Ascending aorta (tissue), 2 donors: ENCODE results near the gene FRMD4A. TPM values are rescaled to one million over a fixed set of nuclear protein-coding genes. Genes with fewer than 3 reads are reported as not detected.
"Not testable (repeated sequence)": the region's sequence is repeated elsewhere in the genome, so short reads cannot be mapped to it uniquely, and the experiment has no call there.

Experiments used
- DNase-seq, 2 donors: peaks; one replicate each; pipeline ENCODE4 v3.0.0-alpha.2; 2019; ENCODE audit warnings: low spot score in 2 of 2
- H3K27ac ChIP-seq, 2 donors: fragments of 200-600 bp; sonication (generic); one replicate each; pipeline ENCODE4 v1.5.1; 2016 to 2017; ENCODE audit warnings: mild to moderate bottlenecking in 1 of 2
- H3K27me3 ChIP-seq: fragments of 200-600 bp; sonication (generic); one replicate; pipeline ENCODE4 v1.5.1; 2017
- H3K36me3 ChIP-seq, 2 donors: fragments of 200-600 bp; sonication (generic); one replicate each; pipeline ENCODE4 v1.5.1; 2016
- H3K4me1 ChIP-seq, 2 donors: fragments of 200-600 bp; sonication (generic); one replicate each; pipeline ENCODE4 v1.5.1; 2016 to 2017; ENCODE audit warnings: mild to moderate bottlenecking in 1 of 2
- H3K4me3 ChIP-seq, 2 donors: fragments of 200-600 bp; sonication (generic); one replicate each; pipeline ENCODE4 v1.5.1; 2016 to 2017; ENCODE audit warnings: mild to moderate bottlenecking in 1 of 2
- H3K9me3 ChIP-seq, 2 donors: fragments of 200-600 bp; sonication (generic); one replicate each; pipeline ENCODE4 v1.5.1; 2016
- CTCF ChIP-seq, 3 experiments: fragments of 200-600 bp in 2 of 3; fragments of 450-650 bp in 1 of 3; sonication (generic) in 2 of 3; IDR thresholded peaks; one replicate each; pipeline ENCODE4 v1.5.1; 2016 to 2019; ENCODE audit warnings: antibody characterized with exemption in 3 of 3, mild to moderate bottlenecking in 1 of 3, moderate library complexity in 1 of 3
- intact Hi-C: fragments of 100-400 bp; cut with DNase I; formaldehyde crosslinking; loops from one replicate; pipeline ENCODE4 v1.15.1; 2023
- total RNA-seq: library from RNA; depleted of rRNA; stranded (reverse); fragments of >200 nt; gene quantifications from one replicate; pipeline ENCODE4 v1.1.0, GENCODE V29; 2016

The FRMD4A gene
- total RNA-seq, 1 donor from 2014 or later, result 108 TPM

- intact Hi-C loops, result no loop called here
- H3K36me3 ChIP-seq, result no peaks in the 10 kb centered on the region
- H3K27me3 ChIP-seq, result no peaks in the 10 kb centered on the region
- no peak for TF ChIP-seq CTCF (IDR thresholded peaks at IDR 0.05)
- no peak overlapping the region for H3K4me3 ChIP-seq
- no peaks in the 10 kb centered on the region for H3K9me3 ChIP-seq
- H3K4me1 ChIP-seq, result no peaks in the 10 kb centered on the region
- no peak for DNase-seq
- no peak overlapping the region for H3K27ac ChIP-seq
Observed at GRCh38 chr10:13770760-13771493, 559.8 kb downstream of the FRMD4A start.

GRCh38 chr10:13769946-13770345 lies 560.8 kb downstream of the FRMD4A start:
- no peaks in the 10 kb centered on the region for H3K36me3 ChIP-seq
- H3K9me3 ChIP-seq, result no peaks in the 10 kb centered on the region
- no peak for TF ChIP-seq CTCF (IDR thresholded peaks at IDR 0.05)
- no peak for DNase-seq
- H3K27ac ChIP-seq, result no peak overlapping the region
- H3K4me1 ChIP-seq, result no peaks in the 10 kb centered on the region
- intact Hi-C loops, result no loop called here
- H3K4me3 ChIP-seq, result no peak overlapping the region
- H3K27me3 ChIP-seq, result no peaks in the 10 kb centered on the region

GRCh38 chr10:13767676-13768178 lies 563.0 kb downstream of the FRMD4A start:
- Histone ChIP-seq H3K4me3 (no peak overlapping the region), H3K27me3 (no peaks in the 10 kb centered on the region), H3K9me3 (no peaks in the 10 kb centered on the region), H3K36me3 (no peaks in the 10 kb centered on the region), H3K27ac (no peak overlapping the region), H3K4me1 (no peaks in the 10 kb centered on the region)
- no peak for DNase-seq
- TF ChIP-seq CTCF (IDR thresholded peaks at IDR 0.05), result no peak
- intact Hi-C loops, result no loop called here

GRCh38 chr10:13767148-13767547 lies 563.6 kb downstream of the FRMD4A start:
- H3K4me1 ChIP-seq, H3K27ac ChIP-seq, H3K36me3 ChIP-seq, DNase-seq, H3K27me3 ChIP-seq, H3K9me3 ChIP-seq, H3K4me3 ChIP-seq, intact Hi-C loops: not testable (repeated sequence)

- no peak for TF ChIP-seq CTCF (IDR thresholded peaks at IDR 0.05)
- no peak overlapping the region for H3K4me3 ChIP-seq
- H3K27ac ChIP-seq, result no peak overlapping the region
- H3K27me3 ChIP-seq, result no peaks in the 10 kb centered on the region
- H3K9me3 ChIP-seq, result no peaks in the 10 kb centered on the region
- H3K36me3 ChIP-seq, result peaks cover 0 to 8% of the 10 kb centered on the region in 2 donors
- DNase-seq, result no peak
- intact Hi-C loops, result no loop called here
- H3K4me1 ChIP-seq, result no peaks in the 10 kb centered on the region
Observed at GRCh38 chr10:13765641-13766341, 564.9 kb downstream of the FRMD4A start.

- Histone ChIP-seq H3K9me3 (no peaks in the 10 kb centered on the region), H3K4me1 (no peaks in the 10 kb centered on the region), H3K27me3 (no peaks in the 10 kb centered on the region), H3K4me3 (no peak overlapping the region), H3K27ac (no peak overlapping the region), H3K36me3 (peaks cover 0 to 9% of the 10 kb centered on the region in 2 donors)
- TF ChIP-seq CTCF (IDR thresholded peaks at IDR 0.05), result no peak
- intact Hi-C loops, result no loop called here
- DNase-seq, result no peak
Observed at GRCh38 chr10:13761490-13762091, 569.1 kb downstream of the FRMD4A start.
